Activated T-cell treated with anti-CD3 and anti-CD28 coated beads for 4 hours (primary cell): Measurements from ENCODE around the gene ESRP2.

ENCODE experiments used
- DNase-seq: peaks from one replicate; pipeline ENCODE4 v3.0.0-alpha.2; 2020

ESRP2 gene

DNA sequence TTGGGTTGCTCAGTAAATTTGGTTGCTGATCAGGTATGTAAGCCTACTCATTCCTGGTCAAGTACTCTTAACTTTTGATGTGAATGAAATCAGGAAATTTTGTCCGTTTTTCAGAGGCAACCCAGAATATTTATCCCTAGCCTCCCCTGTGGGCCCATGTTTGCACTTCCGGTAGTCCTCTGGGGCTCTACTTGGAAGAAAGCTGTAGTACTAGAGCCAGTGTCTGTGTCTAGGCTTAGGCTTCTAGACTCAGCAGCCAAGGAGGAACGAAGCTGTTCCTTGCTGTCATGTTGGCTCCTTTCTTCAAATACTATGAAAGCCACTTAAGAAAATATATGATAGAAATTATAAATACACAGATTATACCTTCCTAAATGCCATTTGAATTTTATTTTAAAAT lies 21.2 kb downstream of the ESRP2 start:
- DNase-seq, result no peak

DNA sequence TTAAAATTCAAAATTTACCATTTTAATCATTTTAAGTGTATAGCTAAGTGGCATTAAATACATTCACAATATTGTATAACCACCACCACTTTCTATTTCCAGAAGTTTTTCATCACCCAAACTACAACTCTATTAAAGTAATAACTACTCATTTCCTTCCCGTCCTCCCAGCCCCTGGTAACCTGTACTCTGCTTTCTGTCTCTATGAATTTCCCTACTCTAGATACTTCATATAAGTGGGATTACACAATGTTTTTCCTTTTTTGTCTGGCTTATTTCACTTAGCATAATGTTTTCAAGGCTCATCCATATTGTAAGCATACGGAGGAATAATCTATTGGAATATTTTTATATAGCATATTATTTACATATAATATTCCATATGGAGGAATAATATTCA lies 29.7 kb downstream of the ESRP2 start:
- DNase-seq, result no peak

DNA sequence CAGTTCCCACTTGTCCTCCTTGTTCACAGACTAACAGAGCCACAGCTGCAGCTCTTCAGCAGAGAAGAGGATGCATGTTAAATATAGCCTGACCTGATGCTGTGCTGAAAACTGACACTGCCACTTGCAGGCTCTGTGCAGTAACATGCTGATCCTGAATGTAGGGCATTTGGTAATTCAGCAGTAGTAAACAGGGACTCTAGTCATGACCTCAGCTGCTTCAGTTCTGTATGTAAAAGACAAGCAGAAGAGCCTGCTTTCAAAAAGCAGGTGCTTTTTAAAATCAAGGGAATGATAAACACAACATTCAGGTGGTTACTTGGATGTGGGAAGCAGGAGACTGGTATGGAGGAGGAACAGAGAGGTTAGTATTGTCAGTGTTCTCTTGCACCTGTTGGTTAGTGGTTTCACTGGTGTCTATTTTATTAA lies 33.8 kb downstream of the ESRP2 start:
- DNase-seq, result no peak

DNA sequence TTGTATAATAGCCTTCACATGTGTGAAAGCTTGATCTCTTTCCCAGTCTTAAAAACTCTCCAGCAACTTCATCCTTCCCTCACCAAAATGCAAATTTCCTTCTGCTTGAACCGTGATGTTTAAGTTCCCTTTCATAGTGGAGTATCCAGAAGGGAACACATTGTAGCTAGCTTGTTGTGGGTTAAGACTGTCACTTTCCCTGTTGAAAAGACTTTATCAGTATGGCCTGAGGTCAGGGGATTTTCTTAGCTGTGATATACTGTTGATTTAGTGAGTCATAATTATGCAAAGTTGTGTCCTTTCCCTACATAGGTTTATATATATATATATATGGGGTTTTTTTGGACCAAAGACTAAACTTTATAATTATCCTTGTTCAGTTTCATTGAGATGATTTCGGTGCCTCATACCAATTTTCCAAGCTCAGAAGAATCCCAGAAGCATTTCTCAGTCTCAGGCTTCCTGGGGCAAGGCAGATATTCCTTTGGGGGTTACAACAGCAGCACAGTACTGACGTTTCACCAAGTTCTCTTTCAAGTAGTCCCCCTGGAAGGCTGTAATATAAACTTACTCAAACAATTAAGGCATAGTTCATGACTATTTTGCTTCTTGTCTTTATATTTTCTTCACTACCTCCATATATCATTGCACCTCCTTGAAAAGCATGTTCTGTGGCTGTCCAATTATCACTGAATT lies 35.7 kb downstream of the ESRP2 start:
- no peak for DNase-seq

DNA sequence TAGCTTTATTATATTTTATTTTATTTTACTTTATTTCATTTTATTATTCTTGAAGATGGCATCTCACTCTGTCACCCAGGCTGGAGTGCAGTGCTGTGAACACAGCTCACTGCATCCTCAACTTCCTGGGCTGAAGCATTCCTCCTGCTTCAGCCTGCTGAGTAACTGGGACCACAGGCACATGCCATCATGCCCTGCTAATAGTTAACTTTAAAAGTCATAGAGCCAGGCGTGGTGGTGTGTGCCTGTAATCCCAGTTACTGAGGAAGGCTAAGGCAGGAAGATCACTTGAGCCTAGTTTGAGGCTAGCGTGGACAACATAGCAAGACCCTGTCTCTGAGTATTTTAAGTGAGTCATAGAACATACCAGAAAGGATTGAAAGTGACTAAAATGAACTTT lies 38.7 kb downstream of the ESRP2 start:
- DNase-seq, result no peak

DNA sequence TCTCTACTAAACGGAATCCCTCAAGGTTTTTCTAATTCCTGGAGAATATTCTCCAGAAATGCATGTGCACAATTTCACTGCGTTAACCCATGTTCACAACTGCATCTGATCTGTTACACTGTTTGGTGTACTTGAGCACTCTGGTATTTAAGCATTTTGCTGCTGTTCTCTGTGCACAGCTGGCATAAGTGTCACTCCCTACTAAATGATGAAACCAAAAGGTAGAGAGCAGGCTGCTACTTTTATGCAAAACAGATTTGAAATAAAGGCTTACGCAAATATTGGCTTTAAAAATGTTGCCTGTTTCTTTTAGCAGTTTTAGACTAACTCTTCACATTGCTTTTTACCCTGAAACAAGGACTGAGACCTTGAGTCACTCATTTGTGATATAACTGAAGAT lies 41.7 kb downstream of the ESRP2 start:
- DNase-seq, result no peak

DNA sequence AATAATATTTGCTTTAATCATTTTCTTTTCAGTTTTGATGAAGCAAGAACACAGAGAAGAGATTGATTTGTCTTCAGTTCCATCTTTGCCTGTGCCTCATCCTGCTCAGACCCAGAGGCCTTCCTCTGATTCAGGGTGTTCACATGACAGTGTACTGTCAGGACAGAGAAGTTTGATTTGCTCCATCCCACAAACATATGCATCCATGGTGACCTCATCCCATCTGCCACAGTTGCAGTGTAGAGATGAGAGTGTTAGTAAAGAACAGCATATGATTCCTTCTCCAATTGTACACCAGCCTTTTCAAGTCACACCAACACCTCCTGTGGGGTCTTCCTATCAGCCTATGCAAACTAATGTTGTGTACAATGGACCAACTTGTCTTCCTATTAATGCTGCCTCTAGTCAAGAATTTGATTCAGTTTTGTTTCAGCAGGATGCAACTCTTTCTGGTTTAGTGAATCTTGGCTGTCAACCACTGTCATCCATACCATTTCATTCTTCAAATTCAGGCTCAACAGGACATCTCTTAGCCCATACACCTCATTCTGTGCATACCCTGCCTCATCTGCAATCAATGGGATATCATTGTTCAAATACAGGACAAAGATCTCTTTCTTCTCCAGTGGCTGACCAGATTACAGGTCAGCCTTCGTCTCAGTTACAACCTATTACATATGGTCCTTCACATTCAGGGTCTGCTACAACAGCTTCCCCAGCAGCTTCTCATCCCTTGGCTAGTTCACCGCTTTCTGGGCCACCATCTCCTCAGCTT lies 45.0 kb downstream of the ESRP2 start:
- DNase-seq, result no peak

DNA sequence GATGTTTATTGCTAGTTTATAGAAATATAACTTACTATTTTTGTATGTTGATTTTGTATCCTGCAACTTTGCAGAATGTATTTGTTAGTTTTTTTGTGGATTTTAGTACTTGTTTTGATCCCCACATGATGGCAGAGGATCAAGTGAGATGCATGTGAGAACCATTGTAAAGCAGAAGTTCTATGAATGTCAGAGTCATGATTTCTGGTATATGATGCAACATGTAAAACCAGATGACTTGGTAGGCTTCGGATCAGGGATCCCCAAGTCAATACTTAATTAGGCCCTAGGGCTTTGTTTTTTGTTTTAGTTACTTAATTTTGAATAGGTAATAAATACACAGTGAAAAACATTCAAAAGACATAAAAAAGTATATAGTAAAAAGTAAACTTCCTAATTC lies 45.8 kb downstream of the ESRP2 start:
- DNase-seq, result no peak

DNA sequence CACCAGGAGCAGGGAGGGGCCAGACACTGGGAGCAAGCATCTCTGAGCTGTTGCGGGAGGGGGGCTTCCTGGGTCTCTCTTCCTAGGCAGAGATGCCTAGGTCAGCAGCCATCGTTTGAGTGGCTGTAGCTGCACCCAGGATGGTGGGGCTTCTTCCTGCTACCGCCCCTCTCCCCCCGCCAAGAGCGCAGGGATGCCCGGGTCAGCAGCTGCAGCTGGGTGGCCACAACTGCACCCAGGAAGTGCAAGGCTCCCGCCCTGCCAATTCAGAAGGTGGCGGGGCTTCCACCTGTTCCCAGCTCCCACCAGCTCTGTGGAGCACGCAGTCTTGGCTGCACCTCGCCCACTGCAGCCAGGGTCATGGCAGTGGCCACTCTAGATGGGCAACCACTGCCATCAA lies 47.8 kb downstream of the ESRP2 start:
- no peak for DNase-seq

DNA sequence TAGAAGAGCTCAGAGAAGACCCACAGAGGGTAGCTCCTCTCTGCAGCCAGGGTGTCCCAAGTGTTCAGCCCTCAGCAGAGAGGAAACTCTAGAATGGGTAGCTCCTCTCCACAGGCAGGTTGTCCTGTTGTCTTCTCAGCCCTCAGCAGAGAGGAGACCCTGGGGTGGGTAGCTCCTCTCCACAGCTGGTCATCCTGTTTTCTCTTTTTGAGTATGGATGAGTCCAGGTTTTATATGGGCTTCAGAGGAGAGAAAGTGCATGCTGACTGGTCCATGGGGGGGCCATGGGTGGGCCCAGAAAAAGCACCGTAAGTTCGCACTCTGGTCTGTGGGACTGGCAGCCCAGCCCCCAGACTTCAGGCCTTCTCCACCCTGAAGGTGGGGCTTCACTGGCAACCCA lies 48.4 kb downstream of the ESRP2 start:
- DNase-seq, result no peak

DNA sequence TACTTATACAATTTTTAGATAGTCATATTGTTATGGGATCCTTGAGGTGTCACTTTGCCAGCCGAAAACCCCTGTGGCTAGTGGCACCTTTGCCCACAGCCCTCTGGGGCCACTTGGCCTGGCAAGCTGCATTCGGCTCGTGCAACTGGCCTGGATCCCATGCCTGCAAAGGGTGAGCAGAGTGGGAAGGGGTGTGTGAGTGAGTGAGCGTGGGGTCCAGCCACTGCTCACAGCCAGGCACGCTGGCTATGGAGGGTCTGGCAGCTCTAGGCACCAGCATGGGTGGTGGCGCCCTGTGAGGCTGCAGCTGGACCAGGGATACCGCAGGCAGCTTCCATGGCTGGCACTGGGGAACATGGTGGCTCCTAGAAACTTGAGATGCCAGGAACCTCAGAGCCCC lies 49.0 kb downstream of the ESRP2 start:
- no peak for DNase-seq

DNA sequence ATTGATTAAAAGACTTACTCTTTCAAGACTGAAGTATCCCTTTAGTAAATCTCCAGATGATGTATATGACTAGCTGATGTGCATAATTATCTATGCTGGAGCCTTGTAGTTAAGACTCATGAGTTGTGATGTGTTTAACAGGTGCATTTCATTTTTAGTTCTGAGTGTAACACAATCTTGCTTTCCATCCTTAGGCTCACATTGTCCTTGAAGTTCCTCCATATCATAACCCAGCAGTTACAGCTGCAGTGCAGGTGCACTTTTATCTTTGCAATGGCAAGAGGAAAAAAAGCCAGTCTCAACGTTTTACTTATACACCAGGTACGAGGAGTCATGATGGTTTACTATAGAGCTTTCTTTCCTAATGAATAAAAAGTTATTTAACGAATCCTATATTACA lies 52.9 kb downstream of the ESRP2 start:
- no peak for DNase-seq

DNA sequence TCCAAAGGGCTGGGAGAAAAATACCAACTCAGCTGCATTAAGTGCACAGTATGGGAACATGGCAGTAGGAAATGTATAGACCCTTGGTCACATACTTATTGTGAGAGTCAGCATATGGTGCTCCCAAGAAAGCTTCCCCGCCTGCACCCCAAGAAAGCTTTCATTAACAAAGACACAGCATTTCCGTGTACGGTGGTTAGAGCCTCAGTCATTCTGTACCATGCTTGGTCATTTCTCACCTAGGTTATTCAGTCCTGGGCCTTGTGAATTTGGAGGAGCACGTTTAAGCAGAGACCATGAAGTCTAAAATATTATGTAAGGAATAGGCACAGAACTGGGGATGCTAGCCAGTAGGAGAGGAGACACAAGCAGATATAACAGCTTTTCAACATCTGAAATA lies 56.1 kb downstream of the ESRP2 start:
- DNase-seq, result no peak

DNA sequence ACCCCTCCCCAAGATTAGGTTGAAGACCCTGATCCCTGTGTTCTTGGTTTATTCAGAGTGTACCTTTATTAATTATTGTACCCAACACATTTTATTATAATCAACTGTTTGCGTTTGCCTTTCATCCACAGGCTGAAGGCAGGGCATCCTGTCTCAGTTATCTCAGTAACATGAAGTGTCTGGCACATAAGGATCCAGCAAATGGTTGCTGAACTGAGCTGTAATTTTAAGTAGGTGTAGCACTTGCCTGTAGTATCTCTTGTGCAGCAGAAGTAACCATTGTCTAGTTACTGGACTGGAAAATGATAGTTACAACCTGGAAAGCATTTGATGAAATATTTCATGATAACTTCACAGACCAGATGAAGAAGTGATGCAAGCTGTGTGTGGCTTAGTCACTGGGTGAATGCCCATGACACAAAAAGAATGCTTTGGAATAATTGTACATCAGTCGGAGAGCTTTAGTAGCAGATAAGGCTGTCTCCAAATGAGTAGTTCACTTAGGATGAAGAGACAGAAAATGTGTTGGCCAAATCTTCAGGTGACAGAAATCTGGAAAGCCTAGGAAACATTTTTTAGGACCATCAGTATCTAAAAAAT lies 56.6 kb downstream of the ESRP2 start:
- DNase-seq, result no peak
